A172 (cell line): Measurements from ENCODE around the gene TEC. TPM values are rescaled to one million over a fixed set of nuclear protein-coding genes. Genes with fewer than 3 reads are reported as not detected.

ENCODE experiments used
- DNase-seq: peaks from one replicate; pipeline ENCODE4 v3.0.0-alpha.2; 2015; ENCODE audit warnings: low spot score
- total RNA-seq: library from RNA; depleted of rRNA; stranded (reverse); fragments of >200 nt; shearing (Covaris generic); gene quantifications from 2 replicates; pipeline ENCODE4 v1.2.3, GENCODE V29; 2014

Gene TEC
- total RNA-seq, 1 experiment from 2014 or later, result not detected

DNA sequence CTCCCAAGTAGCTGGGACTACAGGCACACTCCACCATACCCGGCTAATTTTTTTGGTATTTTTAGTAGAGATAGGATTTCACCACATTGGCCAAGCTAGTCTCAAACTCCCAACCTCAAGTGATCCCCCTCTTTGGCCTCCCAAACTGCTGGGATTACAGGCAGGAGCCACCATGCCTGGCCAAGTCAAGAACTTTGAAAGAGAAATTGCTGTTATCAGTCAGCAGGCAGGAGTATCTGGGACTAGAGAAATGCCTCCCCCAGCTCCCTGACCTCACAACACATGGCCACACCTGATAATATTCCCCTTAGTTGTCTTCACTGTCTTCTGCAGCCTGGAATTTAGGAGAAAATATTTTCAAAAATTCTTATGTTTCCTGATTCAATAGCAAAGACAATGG is 143.0 kb downstream of the TEC start:
- DNase-seq, result no peak

DNA sequence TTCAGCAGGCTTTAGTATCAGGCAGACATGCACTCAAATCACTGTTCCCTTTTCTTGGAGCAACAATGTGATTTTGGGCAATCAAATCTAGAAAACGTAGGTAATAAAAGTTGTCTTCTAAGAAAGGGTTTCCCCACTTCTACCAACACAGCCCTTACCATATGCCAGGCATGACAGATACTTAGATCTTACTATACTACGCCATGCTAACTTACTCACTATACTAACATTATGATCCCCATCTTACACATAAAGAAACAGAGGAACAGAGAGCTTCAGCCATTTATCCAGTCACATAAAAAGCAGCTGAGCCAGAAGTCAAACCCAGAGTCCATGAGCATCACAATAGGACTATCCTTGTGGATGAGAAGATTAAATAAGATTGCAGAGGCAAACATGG is 144.8 kb downstream of the TEC start:
- no peak for DNase-seq

DNA sequence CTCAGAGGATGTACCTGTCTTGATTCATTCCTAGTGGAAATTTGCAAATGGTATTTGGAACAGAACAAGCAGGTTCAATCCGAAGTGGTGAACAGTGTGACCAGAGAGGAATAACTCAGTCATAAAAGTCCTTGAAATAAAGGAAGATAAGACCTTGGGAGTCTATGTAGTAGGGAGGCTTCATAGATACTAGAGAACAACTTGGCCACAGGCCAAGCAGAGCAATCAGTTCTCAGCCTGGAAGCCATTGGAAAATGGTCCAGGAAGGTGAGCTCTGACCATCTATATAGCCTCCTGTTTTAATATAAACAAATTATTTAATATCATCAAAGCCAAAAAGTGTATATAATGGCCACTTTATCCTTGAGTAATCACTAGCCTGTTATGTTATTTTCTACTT is 146.9 kb downstream of the TEC start:
- no peak for DNase-seq

DNA sequence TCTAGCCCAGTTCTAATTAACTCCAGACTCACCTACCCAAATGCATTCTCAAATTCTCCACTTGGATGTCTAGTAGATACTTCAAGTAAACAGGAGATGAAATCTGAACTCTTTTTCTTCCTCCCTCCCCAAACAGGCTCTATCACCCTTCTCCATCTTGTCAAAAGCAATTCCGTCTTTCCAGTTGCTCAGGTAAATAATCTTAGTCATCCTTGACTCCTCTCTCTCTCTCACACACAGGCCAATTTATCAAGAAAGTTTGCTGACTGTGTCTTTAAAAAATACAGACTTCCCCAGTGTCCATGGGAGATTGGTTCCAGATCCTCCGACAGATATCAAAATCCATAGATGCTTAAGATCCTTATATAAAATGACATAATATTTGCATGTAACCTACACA is 148.5 kb downstream of the TEC start:
- no peak for DNase-seq

DNA sequence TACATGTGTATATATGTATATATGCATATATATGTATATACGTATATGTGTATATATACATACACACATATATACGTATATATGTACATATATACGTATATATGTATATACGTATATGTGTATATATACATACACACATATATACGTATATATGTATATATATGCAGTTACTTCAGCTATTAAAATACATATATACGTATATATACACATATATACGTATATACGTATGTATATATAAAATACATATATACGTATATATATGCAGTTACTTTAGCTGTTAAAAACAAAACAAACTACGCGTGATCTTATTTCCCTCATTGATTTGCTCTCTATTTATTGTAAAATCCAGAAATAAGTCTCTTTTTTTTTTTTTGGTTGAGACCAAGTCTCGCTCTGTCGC is 149.5 kb downstream of the TEC start:
- no peak for DNase-seq

DNA sequence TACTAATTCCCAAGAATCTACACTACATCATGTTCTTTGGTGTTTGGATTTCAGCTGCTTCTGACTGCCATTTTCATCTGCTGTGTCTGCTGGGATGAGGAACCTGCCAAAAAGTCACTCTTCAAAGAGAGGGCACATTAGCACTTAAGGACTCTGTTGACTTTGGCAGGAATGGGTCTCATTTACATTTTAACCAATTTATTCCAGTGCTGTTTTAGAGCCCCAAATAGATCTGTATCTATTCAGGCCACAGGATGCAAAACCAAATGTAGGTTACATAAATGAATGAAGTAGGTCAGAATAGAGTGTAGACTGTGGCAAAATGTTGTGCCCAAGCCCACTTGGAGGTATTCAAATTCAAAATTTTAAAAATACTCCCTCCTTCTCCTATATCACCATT is 150.0 kb downstream of the TEC start:
- DNase-seq, result no peak

DNA sequence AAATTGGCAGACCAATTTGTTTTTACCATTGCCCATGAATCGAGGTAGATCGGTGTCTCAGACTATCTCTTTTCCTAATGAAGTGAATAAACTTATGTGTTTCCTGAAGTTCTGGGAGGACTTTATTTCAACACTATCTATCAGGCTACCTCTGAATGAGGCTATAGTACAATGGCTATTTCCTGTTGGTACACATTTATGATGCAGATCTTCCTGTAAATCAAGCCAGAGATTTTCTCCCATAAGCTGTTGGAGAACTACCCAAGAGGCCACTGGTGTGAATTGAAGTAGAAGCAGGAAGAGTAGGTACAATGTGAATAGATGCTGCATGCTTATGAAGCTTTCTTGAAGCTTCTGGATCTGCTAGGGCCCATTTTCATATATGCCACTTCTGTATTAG is 151.6 kb downstream of the TEC start:
- DNase-seq, result no peak

DNA sequence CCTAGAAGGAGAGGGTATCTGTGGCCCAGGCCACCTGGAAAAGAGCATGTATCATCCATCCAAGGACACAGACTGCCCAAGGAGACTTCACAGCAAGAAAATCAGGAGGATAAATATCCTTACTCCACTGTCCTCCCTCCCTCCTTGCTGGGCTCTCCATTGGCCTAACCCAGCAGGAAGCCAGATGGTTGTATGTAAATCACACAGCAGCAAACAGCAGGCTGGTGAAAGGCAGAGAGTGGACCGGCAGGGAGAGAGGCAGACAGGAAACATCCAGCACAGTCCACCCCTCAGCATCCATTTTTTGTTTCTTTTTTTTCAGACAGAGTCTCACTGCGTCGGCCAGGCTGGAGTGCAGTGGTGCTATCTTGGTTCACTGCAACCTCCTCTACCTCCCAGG is 153.1 kb downstream of the TEC start:
- no peak for DNase-seq

DNA sequence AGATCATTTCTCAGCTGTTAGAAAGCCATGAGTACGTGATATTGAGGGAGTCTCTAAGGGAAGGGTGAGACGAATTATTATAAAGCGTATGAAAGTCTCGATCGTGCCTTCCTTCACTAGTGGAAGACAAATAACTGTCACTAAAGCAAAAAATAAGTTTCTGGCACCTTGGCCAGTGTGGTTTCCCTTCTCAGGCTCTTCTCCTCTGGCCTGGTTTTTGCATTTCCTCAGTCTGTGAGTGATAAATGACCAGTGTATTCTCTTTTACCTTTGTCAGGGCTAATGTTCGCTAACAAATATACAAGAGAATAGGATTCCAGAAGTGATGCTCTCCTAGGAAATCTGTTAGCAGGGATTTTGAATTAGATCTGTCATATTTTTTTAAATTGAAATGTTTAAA is 155.2 kb downstream of the TEC start:
- DNase-seq, result no peak

DNA sequence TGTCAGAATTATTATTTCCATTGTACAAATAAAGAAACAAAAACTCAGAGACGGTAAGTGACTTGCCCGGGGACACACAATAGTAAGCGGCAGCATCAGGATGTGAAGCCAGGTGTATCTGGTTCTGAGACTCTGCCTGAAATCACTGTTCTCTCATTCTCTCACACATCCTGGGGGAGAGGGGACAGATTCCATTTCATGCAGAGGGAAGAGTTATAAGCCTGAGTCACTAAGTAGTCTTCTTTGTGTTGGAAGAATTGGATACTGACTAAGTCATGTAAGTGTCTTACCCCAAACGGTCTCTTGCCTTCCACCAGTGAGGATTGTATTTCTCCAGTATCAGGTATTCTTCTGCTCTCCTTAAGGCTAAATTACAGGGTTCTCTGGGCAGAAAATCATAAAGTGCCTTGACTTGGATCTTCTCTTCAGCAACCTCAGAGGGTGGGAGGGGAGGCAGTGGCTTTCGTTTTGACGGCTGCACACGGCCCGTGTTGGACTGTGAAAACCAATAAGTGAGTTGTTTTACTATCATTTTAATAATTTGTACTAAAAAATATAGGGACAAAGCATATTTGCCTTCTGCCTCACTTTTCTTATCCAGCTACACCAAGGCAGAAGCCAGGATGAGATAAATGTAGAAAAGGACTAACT is 157.5 kb downstream of the TEC start:
- peak; percentile 20 for DNase-seq

DNA sequence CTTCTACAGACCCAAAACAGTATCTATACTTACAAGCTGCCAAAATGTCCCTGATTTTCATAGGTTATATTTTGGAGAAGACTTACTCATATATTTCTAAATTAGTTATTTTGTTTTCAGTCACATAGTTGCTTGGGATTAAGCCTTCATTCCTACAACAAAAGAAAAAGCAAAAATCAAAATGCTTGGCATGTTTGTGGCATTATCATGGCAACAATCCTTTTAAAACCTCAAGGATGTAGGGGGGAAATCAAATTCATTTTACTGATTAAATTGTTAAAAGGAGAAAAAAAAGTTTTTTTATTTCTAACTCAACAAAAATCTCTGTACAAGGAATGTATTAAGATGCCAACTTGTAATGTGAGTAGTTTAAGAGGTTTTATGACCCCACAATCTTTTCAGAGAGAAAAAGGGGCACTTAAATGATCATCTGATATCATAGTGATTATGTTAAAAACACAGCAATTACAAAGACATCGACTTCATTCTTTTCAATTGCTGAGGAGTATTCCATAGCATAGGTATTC is 159.1 kb downstream of the TEC start:
- no peak for DNase-seq

DNA sequence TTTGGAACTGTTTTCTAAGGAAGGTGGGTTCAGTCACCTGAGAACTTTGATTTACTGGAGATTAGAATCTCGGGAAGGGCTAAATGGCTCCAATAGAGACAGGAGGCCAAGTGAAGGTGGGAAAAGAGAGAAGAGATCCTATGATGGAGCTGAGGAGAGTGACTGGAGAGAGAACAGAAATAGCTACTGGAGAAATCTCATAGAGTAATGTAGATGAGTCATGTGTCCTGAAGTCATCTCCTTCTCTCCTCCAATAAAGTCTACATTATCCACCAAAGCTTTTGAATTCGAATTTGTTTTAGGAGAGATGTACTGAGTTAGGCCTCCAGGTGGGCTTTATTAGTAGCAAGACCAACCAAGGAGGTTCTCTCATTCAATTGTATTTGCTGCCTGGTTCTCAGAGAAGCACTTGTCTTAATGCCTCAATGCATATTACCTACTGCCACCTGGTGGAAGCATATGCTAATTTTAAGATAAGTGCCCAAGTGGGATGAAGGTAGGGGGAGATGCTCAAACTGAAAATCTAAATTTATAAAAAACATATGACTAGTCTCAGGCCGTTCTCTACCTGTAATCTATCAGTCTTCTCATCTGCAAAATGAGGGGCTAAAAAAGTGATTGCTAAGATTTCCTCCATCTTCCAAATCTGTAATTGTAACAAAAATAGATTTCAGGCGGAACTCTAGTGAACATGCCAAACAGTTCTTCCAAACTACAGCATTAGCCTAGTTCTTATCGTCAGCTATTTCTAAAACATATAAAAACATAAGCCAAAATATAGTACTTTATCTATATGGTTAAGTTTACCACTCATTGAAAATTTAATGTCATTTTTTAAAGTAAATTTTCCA is 160.0 kb downstream of the TEC start:
- peak; percentile 46 for DNase-seq

DNA sequence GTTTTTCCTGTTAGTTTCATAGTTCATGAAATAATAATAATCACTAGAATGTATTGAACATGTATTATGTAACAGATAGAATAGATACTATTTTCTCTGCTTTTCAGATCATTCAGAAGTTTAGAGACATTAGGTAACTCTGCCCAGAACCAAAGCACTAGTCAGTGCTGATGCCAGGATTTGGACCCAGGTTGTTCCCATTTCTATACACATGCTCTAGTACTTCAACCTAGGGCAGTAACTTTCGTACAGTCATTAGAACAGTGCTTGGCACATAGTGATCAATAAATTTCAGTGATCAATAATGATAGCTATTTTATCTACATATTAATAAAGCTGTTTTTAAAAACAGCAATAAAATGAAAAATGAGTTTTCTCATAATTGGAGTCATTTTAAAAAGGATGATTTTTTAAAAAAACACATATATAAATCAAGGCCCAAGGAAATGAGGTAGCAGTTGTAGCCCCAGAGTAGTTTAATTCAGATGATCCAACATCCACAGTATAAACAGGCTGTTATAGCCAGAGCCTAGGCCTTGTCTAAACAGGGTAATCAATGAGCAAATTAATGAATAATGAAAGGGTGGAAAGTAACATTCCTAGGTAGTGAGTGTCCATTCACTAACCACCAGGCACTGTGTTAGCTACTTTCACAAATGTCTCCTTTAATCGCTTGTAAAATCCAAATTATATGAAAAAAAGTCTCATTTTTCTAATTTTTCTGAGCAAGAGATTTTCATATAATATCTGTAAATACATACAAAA is 161.1 kb downstream of the TEC start:
- no peak for DNase-seq

DNA sequence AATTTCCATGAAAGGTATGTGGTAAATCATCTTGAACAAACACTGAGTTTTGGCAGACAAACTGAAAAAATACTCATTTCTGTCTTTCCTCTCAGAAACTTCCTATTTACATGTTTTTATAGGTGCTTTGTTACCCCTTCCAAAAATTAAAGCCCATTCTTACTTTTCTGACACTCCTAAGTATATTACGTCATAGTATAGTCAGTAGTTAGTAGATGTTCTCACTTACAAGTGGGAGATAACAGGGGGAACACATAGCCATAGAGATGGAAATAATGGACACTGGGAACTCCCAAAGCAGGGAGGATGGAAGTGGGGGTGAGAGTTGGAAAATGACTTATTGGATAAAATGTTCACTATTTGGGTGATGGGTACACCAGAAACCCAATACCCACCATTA is 164.4 kb downstream of the TEC start:
- DNase-seq, result no peak

DNA sequence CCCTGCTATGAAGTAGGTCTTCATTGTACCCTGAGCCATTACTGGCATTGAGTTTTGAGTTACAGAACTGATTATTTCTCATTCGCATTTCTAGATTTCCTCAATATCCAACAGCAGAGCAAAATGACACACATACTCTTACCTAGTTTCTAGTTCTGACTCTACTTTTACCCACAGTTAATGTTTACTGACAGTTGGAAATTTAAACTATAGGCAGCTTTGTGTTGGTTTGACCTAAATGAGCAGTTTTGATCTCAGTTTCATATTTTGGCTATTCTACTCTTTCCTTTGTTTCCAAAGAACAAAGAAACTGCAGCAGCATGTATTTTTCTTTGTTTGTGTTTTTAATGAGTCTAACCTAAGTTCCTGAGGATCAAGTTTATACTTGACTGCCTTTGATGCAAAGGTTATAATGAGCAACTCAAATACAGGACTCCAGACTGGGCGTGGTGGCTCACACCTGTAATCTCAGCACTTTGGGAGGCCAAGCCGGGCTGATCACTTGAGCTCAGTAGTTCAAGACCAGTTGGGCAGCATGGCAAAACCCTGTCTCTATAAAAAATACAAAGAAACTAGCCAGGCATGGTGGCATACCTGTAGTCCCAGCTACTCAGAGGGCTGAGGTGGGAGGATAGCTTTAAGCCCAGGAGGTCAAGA is 166.0 kb downstream of the TEC start:
- no peak for DNase-seq

DNA sequence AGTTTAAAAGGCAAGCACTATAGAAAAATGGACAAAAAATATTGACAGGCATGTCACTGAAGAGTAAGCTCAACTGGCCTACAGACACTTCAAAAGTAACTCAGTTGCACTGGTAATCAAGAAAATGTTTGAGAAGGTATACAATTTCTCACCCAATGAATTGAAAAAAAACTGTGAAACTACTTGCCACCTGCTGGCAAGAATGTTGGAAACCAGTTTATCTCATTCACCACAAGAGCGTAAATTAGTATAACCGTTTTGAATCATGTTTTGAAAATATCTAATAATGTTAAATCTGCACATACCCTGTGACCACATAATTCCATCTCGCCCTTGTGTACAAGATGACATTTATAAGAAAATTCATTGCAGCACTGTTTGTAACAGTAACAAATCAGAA is 167.3 kb downstream of the TEC start:
- DNase-seq, result no peak

DNA sequence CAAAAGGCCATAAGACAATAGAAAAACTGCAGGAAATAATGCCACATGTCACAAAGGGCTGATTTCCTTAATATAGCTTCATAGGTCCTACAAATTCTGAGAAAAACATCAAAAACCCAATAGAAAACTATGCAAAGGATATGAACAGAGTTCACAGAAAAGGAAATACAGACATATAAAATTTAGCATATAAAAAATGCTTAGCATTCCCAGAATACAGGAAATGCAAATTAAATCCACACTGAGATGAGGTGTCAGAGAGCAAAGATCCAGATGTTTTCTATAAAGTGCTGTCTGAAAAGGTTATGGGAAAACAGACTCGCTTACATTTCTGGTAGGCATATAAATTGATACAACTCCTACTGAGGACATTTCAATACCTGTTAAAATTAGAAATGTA is 169.4 kb downstream of the TEC start:
- DNase-seq, result no peak

DNA sequence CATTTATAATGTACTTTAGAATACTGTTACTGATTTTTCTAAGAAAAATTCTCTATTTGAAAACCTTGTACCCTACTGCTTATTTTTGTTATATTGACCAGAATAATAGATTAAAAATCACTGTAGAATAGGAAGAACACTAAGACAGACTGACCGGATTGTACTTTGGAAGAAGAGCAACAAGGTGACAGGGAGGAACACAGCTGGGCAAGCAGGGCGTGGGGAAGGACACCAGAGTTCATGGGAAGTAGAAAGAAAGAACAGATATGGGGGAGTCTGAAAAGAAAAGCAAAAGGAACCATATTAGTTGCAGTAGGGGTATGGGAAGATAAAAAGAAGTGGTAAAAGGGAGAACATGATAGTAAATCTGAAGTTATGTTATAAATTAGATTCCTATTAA is 174.2 kb downstream of the TEC start:
- no peak for DNase-seq

DNA sequence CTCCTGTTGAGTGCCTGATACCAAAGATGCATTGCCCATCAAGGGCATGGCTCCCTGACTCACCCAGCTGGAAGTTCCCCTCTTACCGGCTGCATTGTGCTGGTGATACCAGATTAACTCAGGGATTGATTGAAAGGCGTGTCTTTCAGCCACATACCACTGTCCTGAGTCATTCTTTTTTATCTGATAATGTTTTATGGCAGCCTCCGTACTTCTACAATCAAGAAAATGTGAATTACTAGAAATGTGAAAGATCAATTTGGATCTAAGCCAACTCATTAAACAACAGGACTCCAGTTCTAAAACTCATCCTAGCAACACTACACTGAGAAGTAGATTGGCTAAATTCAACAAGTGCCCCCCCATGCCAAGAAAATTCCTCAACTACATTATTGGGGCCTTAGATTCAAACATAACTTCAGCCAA is 175.6 kb downstream of the TEC start:
- peak; percentile 90 for DNase-seq

DNA sequence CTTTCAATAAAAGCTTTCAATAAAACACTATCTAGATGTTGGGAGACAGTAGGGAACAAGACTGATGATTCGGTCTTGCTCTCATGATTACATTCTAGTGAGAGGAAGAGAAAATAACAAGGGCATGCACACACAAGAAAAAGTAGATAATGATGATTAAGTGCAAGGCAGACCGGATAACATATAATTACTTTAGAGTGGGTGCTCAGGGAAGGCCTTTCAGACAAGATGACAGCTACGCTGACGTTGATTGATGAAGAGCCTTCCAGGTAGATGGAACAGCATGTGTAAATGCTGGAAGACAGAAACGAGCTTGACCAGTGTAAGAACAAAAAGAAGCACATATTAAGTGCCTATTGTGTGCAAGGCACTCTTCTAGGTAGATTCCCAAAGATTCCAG is 179.0 kb downstream of the TEC start:
- DNase-seq, result no peak

DNA sequence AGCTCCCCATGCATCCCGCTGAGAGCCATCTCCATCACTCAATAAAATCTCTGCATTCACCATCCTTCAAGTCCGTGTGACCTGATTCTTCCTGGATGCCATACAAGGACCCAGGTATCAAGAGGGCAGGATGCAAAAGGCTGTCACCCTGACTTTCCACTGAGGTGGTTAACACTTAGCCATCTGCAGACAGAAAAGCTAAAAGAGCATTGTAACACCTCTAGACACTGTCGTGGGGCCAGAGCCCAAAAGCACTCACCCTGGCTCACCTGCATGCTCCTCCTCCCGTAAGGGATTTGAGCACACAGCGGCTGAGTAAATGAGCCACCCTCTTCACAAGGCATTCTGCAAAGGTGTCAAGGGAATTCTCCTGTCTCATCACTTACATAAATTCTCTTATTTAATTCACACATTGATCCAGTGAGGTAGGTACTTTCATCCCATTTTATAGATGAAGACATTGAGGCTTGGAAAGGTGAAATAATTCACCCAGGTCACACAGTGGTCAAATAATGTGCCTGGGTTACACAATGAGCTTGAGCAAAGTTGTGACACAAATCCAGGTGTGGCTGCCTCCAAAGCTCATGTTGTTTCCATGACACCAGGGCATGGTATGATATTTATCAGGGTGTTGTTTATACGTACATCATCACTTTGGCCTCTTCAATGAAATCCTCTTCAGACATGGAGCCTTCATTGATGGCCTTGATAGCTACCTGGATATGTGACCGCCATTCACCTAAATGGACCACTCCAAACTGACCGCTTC is 183.6 kb downstream of the TEC start:
- no peak for DNase-seq
